Epithelial cell of proximal tubule (primary cell): Measurements from ENCODE around the gene GH2. TPM values are rescaled to one million over a fixed set of nuclear protein-coding genes. Genes with fewer than 3 reads are reported as not detected.
"Not testable (repeated sequence)": the region's sequence is repeated elsewhere in the genome, so short reads cannot be mapped to it uniquely, and the experiment has no call there.

Source experiments
- DNase-seq: peaks from one replicate; pipeline ENCODE4 v3.0.0-alpha.2; 2011; ENCODE audit warnings: low read depth
- H3K4me3 ChIP-seq: 2 replicates; pipeline ENCODE4 v1.5.1; 2011; ENCODE audit warnings: low read depth, mild to moderate bottlenecking, low read length
- total RNA-seq: library from RNA; depleted of rRNA; stranded (reverse); fragments of >200 nt; gene quantifications from 2 replicates; pipeline ENCODE4 v1.2.3, GENCODE V29; 2015
- TF ChIP-seq, protein P1 (sequence below): conservative IDR thresholded peaks from 2 replicates; pipeline ENCODE4 v1.5.1; 2012; ENCODE audit warnings: low read depth, mild to moderate bottlenecking, low read length

The GH2 gene
- total RNA-seq, 1 donor from 2014 or later: not detected

DNA sequence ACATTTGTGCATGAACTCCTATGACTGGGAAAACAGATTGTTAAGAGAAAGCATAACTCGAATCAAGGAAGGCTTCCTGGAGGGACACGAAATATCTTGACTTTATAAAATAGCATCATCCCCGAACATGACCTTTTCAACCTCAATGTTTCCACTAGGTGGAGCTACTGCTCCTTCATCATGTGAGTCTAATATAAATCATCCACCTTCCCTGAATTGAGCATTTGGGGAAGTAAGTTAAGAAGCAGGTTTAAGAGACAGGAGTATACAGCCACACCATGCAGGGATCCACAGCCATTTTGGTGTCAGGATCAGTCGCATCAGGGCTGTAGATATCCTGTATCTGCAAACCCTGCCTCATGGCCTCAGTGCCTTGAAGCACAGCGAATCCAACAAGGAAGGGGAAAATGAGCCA lies 22.1 kb upstream of the GH2 start:
- TF ChIP-seq, protein P1, sequence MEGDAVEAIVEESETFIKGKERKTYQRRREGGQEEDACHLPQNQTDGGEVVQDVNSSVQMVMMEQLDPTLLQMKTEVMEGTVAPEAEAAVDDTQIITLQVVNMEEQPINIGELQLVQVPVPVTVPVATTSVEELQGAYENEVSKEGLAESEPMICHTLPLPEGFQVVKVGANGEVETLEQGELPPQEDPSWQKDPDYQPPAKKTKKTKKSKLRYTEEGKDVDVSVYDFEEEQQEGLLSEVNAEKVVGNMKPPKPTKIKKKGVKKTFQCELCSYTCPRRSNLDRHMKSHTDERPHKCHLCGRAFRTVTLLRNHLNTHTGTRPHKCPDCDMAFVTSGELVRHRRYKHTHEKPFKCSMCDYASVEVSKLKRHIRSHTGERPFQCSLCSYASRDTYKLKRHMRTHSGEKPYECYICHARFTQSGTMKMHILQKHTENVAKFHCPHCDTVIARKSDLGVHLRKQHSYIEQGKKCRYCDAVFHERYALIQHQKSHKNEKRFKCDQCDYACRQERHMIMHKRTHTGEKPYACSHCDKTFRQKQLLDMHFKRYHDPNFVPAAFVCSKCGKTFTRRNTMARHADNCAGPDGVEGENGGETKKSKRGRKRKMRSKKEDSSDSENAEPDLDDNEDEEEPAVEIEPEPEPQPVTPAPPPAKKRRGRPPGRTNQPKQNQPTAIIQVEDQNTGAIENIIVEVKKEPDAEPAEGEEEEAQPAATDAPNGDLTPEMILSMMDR: peak; percentile 41
- not testable (repeated sequence) for H3K4me3 ChIP-seq, DNase-seq

DNA sequence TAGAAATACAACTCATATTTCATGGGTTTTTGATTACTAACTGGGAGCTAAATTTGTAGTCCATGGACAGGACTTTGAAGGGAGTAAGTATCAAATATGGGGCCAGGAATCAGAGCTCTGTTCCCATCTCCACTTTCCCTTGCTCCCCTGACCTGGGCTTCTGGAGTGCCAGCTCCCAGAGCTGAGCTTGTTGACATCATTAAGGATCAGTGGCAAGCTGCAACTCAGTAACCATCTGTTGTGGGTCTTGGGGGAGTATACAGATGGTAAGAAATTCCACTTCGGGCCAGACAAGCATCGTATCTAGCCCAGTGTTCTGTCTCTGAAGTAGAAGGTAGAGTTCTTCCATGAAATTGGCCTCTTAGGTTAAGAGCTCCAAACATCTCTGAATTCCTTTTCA lies 20.2 kb upstream of the GH2 start:
- not testable (repeated sequence) for H3K4me3 ChIP-seq

DNA sequence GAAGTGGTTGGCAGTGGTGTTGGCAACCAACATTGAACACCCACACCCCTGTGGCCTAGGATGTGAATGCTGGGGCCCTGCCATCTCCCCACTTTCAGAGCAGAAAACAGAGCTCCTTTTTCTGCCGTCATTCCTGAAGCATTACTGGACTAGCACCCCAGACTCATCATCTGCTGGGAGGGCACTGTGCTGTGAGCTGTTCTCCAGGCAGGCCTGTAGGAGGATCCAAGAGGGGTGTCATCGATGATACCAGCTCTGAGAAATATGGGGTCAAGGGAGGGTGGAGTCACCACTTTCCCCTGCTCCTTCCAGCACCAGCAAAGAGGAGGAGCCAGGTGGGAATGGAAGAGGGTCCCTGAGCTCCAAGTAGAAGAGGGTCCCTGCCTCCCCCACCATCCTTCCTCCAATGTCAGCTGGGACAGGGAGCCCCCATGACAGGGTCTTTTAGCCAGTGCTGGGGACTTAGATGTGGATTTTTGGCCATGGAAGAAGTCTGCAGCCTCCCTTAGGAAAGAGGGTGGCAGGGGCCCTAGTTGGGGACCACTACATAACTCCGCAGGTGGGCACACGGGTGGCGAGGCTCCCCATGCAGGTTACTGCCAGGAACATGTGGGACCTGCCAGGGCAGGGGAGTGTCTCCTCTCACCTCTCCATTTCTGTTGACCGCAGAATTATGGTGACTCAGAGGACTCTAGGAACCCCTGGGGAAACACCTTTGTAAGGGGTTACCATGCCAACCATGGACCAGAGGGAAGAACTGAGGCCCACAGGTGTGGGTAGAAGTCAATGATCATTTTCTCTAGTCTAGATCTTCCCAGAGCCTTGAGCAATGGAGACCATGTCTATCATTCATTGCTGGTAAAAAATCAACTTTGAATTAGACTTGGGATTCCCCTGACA lies 17.4 kb upstream of the GH2 start:
- not testable (repeated sequence) for H3K4me3 ChIP-seq, DNase-seq

More for the DNA sequence above, 20.2 kb upstream of the GH2 start:
- not testable (repeated sequence) for DNase-seq

DNA sequence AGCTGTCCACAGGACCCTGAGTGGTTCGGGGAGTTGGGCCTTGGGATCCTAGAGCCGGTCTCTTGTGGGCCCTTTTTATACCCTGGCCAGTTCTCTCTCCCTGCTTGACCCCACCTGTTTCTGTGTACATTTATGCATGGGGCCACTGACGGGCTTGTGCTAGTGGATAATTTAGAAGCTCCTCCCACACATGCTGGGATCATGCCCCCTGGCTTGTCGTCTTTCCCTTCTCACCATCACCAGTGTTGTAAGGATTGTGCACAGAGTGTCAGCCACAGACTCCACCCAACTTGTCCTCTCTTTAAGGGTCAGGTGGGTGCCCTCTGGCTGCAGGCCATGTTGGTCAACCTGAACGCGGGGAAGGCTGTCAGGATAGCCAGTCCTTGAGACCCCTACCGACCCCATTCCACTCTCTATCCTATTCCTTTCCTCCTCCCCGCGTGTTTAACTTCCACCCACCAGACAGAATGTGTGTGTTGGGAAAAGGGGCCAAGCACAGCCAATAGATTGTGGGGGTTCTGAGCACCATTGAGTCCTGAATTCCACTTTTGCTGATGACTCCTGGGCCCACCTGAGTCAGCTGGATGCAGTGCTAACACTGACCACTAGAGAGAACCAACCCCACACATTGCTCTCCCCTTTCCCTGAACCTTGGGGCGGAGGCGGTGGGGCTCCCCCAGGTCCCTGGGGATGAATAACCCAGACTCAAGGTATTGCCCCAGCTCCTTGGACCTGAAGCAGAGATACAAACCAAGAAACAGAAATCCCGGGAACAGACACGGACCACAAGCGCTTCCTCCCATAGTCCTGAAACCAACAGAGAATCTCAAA lies 15.0 kb upstream of the GH2 start, which contains the start of gene CSH1:
Gene CSH1, minus strand, starts transcription at position 51 of the 831 bp plus-strand sequence. CDS start 63 bp downstream, outside the sequence.
- not testable (repeated sequence) for DNase-seq, H3K4me3 ChIP-seq

DNA sequence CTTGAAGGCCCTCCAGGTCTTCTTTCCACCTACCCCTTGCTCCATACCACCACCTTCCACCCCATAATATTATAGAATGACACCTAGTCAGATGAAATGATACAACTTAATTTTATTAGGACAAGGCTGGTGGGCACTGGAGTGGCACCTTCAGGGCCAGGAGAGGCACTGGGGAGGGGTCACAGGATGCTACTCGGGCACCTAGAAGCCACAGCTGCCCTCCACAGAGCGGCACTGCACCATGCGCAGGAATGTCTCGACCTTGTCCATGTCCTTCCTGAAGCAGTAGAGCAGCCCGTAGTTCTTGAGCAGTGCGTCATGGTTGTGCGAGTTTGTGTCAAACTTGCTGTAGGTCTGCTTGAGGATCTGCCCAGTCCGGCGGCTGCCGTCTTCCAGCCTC lies 13.1 kb upstream of the GH2 start:
- H3K4me3 ChIP-seq, DNase-seq: not testable (repeated sequence)

DNA sequence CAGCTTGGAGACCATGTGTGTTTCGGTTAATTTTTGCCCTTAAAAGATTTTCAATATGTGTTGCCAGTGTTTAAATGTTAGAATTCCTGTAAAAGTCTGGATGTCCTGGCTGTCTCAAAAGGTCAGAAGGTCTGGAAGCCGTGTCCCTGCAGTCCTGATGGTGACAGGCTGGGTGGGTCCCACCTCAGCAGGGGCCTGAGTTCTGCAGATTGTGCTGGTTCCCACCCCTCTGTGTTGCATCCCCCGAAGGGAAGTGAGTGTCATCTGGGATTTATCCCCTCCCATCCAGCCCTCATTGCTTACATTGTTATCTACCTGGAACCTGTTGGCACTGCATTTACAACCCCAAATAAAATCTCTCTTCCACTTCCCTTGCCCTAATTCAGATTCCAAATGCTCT lies 12.3 kb upstream of the GH2 start:
- H3K4me3 ChIP-seq, DNase-seq: not testable (repeated sequence)

DNA sequence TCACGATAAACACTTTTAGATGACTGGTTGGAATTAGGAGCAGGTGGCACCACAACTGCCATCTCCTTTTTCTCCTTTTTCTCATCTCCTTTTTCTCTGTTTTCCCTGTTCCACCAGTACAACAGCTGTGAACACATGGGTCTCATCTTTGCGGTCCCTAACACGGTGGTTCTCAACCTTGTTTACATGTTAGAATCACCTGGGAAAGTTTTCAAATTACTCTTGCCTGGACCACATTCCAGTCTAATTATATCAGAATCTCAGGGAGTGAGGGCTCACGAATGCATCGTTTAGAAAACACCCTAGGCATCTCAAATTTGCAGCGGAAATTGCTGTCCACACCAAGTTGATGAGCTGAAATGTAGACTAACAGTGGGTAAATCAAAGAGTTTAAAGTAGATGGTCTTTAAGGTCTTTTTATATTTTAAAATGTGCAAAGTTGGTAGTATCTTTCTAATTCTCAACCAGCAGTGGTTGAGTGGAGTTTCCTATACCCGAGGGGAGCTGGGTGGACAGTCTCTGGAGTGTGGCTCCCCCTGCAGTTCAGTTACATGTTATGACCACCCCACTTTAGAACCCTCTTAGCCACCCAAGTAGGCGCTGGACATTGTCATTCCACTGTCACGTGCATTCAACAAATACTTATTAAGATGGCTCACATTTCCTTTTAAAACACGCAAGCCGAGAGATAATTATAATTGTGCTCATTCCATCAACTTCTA lies 10.7 kb upstream of the GH2 start:
- not testable (repeated sequence) for H3K4me3 ChIP-seq
- TF ChIP-seq, protein P1: peak; percentile 23

DNA sequence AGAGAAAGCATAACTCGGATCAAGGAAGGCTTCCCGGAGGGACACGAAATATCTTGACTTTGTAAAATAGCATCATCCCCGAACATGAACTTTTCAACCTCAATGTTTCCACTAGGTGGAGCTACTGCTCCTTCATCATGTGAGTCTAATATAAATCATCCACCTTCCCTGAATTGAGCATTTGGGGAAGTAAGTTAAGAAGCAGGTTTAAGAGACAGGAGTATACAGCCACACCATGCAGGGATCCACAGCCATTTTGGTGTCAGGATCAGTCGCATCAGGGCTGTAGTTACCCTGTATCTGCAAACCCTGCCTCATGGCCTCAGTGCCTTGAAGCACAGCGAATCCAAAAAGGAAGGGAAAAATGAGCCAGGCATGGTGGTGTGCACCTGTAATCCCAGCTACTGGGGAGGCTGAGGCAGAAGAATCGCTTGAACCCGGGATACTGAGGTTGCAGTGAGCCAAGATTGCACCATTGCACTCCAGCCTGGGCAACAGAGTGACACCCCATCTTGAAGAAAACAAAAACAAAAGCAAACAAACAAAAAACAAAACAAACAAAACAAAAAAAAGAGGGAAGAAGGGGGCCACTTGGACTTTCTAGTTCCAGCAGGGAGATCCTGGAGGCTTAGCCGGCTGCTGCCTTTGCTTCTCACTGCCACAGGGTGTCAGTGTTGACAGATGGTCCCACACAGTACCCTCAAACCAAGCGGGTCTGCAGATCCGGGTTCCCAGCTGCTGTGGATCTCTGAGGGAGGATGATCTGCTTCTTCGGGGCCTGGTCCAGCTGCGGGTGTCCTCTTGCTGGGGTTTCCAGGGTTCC lies 7.5 kb upstream of the GH2 start:
- not testable (repeated sequence) for DNase-seq, H3K4me3 ChIP-seq
- TF ChIP-seq, protein P1: peak; percentile 48

More for the DNA sequence above, 10.7 kb upstream of the GH2 start:
- not testable (repeated sequence) for DNase-seq

DNA sequence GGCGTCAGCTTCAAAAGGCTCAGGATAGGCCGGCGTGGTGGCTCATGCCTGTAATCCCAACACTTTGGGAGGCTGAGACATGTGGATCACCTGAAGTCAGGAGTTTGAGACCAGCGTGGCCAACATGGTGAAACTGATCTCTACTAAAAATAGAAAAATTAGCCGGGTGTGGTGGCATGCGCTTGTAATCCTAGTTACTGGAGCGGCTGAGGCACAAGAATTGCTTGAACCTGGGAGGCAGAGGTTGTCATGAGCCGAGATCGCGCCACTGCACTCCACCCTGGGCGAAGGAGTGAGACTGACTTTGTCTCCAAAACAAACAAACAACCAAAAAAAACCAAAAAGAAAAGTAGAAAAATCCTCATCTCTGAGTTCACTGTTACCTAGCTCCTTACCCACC lies 3.4 kb upstream of the GH2 start:
- H3K4me3 ChIP-seq, DNase-seq: not testable (repeated sequence)

DNA sequence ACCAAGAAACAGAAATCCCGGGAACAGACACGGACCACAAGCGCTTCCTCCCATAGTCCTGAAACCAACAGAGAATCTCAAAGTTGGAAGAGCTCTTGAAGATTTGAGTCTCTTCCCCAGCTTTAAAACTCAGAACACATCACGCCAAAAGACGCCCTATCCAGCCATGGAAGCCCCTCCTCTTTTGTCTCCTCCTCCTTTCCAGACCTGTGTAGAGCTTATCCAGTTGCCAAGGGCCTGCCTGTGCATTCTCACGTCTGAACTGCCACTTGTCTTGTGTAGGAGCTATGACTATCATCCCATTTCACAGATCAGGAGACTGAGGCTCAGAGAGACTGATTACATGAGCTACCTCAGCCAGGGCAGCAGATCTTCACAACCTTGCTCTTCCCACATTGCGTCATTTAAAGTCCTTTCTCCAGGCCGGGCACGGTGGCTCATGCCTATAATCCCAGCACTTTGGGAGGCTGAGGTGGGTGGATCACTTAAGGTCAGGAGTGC lies 932 bp upstream of the GH2 start:
- DNase-seq: not testable (repeated sequence)

DNA sequence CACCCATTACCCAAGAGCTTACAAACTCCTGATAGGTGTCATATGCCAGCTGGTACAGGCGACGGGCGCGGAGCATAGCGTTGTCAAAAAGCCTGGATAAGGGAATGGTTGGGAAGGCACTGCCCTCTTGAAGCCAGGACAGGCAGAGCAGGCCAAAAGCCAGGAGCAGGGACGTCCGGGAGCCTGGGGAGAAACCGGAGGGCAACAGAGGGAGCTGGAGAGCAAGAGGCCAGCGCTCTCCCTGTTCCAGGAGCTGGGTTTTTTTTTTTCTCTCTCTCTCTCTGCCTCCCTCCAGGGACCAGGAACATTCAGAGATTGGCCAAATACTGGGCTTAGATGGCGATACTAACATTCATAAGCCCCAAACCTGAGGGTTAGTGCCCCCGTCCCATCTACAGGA lies 407 bp downstream of the GH2 start:
- not testable (repeated sequence) for DNase-seq, H3K4me3 ChIP-seq

More for the DNA sequence above, 932 bp upstream of the GH2 start:
- not testable (repeated sequence) for H3K4me3 ChIP-seq
